HG03342 (cell line): ENCODE results near the gene EFNA4.
"Not testable (repeated sequence)": the region's sequence is repeated elsewhere in the genome, so short reads cannot be mapped to it uniquely, and the experiment has no call there.

ENCODE experiments used
- ATAC-seq: cut with Tn5 transposase; IDR thresholded peaks from one replicate; pipeline ENCODE4 v1.9.1; 2021; ENCODE audit warnings: mild to moderate bottlenecking, moderate library complexity; ENCODE audit not compliant: unreplicated experiment

Gene EFNA4

DNA sequence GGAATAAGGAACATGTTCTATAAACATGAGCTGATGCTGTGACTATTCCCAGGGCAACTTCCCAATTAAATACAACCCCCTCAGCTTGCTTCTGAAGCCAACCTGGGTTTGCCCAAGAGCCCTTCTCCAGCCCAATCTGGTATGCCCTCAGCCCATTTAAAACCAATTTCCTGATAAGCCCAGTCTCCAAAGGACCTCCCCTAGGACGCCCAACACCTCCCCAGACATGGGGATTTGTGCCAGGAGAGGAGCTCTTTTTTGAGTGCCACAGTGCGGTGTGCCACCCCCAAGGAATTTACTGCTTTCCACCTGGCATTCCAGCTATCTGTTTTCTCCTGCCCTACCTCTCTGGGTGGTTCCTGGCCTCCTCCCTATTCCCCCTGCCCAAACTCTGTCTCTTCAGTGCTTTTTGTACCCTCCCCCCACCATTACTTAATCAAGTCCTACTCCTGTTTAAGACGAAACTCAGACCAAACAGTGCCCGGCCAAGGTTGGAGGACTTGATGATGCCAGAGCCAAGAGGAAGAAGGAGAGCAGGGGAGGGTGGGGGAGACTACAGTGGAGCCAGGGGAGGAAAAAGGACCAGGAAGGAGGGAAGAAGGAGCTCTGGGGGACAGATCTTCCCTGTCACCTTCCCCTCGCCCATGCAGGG, 52.7 kb downstream of the EFNA4 start:
- ATAC-seq, result no peak

DNA sequence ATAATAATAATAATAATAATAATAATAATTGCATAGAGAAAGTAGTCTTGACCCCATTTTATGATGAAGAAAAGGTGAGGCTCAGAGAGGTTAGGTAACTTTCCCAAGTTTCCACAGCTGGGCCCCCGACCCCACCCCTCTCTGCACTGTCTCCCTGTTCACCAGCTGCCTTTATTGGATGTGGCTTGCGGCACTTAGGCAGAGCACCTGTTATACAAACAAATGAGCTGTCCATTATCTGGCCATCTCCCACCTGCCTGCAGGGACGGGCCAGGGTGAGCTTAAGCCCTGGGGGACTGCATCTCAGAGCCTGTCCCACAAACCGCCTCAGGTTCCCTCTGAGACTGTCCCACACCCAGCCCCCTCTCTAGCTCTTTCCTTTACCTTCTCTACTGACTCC, 54.1 kb downstream of the EFNA4 start:
- no peak for ATAC-seq

DNA sequence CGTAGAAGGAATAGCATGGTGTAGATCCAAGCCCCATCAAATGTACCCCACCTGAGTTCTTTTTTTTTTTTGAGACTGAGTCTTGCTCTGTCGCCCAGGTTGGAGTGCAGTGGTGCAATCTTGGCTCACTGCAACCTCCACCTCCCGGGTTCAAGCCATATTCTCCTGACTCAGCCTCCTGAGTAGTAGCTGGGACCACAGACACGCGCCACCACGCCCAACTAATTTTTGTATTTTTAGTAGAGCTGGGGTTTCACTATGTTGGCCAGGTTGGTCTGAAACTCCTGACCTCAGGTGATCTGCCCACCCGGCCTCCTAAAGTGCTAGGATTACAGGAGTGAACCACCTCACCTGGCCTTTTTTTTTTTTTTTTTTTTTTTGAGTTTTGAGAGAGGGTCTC, 54.5 kb downstream of the EFNA4 start:
- ATAC-seq, result not testable (repeated sequence)
